Ectodermal cell (in vitro differentiated cells): ENCODE measurements around the gene TSFM.

ENCODE experiments used
- H3K27ac ChIP-seq: 2 replicates; pipeline ENCODE4 v1.7.0; 2013; ENCODE audit warnings: mild to moderate bottlenecking, low read depth, low read length; ENCODE audit not compliant: insufficient read depth, poor library complexity, severe bottlenecking
- H3K27me3 ChIP-seq: 2 replicates; pipeline ENCODE4 v1.7.0; 2013; ENCODE audit warnings: mild to moderate bottlenecking, low read length; ENCODE audit not compliant: insufficient read depth, control insufficient read depth, poor library complexity, severe bottlenecking
- H3K36me3 ChIP-seq: one replicate; pipeline ENCODE4 v1.7.0; 2013; ENCODE audit warnings: low read length; ENCODE audit not compliant: control insufficient read depth, insufficient read depth
- H3K4me1 ChIP-seq: one replicate; pipeline ENCODE4 v1.7.0; 2013; ENCODE audit warnings: low read length; ENCODE audit not compliant: control insufficient read depth, insufficient read depth
- H3K4me3 ChIP-seq: 2 replicates; pipeline ENCODE4 v1.7.0; 2013; ENCODE audit warnings: low read depth, low read length, control low read depth; ENCODE audit not compliant: insufficient read depth
- H3K9me3 ChIP-seq: 2 replicates; pipeline ENCODE4 v1.7.0; 2013; ENCODE audit warnings: mild to moderate bottlenecking, low read length, moderate library complexity; ENCODE audit not compliant: control insufficient read depth
- WGBS, 2 experiments: methylation state at CpG; one replicate each; pipeline ENCODE4 v1.1.7; 2013; ENCODE audit warnings: missing lambda C conversion rate in 2 of 2; 5-methylcytosine and 5-hydroxymethylcytosine counted together

The TSFM gene

DNA sequence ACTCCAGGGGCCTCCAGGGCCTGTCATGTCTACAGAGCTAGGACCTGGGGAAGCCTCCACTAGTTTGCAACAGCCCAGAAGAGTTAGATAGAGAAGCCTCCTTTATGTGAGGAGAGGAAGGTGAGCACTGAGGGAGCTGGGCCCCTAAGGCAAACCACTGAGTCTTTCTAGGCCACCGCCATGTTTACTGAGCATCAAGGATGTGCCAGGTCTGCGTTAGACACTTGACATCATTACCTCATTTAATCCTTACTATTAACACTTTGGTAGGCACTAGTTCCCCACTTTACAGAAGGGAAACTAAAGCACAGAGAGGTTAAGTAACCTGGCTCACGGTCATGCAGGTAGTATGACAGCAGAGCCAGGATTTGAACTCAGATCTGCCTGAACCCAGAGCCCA, 51.1 kb downstream of the TSFM start:
- H3K4me1 ChIP-seq: peaks cover 65% of the 10 kb centered on the region
- no peaks in the 10 kb centered on the region for H3K9me3 ChIP-seq
- no peaks in the 10 kb centered on the region for H3K27me3 ChIP-seq
- WGBS, 2 experiments: 90 to 96% methylated on average over 3 of the region's 3 CpGs
- H3K4me3 ChIP-seq: no peak overlapping the region
- peaks cover 10% of the 10 kb centered on the region for H3K36me3 ChIP-seq
- peak overlapping the region; percentile 58 for H3K27ac ChIP-seq

DNA sequence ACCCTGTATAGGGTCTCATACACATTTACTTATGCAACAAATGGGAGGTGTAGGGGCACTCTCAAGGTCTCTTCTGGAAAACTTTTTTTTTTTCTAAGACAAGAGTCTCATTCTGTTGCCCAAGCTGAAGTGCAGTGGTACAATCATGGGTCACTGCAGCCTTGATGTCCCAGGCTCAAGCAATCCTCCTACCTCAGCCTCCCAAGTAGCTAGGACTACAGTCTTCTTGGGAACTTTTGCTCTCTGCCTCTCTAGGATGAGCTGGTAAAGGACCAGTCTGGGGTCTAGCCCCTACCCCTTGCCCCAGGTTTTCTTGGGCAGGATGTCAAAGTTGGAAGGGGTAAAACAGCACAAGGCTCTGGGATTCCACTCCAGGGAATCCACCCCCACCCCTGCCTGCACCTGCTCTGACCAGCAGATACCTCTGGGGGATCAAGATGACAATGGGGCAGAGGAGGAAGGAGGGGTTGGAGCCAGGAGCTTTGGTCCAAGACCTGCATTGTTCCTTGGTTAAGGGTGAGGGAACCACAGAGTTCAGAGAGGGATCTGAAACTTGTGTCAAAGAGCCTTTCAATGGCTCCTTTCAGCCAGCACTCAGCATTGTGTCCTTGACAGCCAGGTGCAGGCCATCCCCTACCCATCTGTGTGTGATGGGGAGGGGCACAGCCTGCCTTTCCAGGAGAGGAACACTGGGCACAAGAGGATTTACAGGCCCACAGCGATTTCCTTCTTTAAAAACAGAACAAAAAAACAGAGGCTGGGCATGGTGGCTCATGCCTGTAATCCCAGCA, 51.7 kb downstream of the TSFM start:
- Histone ChIP-seq H3K36me3 (peaks cover 4% of the 10 kb centered on the region), H3K9me3 (no peaks in the 10 kb centered on the region), H3K4me1 (peaks cover 68% of the 10 kb centered on the region), H3K27ac (peak overlapping the region; percentile 58), H3K4me3 (no peak overlapping the region), H3K27me3 (no peaks in the 10 kb centered on the region)
- 0 to 5% methylated on average over 1 of the region's 1 CpG for WGBS, 2 experiments

DNA sequence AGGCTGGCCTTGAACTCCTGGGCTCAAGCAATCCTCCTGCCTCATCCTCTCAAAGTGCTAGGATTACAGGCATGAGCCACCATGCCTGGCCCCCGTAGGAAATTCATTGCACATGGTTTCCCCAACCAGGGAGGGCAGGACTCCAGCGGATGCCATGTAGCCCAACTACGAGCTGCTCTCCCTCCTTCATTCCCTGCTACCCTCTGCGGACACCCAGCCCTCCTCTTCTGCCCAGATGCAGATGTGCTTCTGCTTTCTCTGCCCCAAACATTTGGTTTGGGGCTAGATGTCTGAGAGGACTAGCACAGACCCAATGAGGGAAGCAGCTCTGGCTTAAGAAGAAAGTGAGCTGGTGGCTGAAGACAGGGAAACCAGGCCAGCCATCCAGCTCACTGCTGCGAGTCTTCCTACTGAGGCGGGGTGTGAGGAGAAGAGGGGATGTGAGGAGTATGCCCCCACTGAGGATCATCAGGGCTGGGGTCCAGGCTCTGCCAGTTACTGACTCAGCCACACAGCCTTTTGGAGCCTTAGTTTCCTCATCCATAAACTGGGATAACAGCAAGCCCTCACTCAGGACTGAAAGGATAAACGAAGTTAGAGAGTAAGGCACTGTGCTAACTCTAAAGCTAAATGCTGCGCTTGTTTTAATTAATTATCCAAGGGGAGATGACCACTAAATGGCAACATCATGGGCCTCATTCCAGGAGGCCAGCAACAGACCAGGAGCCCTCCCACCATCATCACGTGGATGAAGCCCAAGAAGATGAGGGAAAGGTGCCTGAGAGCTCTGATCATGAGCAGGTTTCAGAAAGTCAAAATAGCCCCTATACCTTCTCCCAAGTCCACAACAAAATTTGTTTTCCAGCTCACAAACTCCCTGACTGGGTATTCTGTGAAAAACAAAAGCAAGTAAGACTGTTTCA, 53.0 kb downstream of the TSFM start:
- WGBS, 2 experiments: 84 to 85% methylated on average over 9 of the region's 9 CpGs
- no peak overlapping the region for H3K27ac ChIP-seq
- H3K4me1 ChIP-seq: peaks cover 74% of the 10 kb centered on the region
- H3K4me3 ChIP-seq: no peak overlapping the region
- no peaks in the 10 kb centered on the region for H3K36me3 ChIP-seq
- H3K9me3 ChIP-seq: no peaks in the 10 kb centered on the region
- H3K27me3 ChIP-seq: no peaks in the 10 kb centered on the region

DNA sequence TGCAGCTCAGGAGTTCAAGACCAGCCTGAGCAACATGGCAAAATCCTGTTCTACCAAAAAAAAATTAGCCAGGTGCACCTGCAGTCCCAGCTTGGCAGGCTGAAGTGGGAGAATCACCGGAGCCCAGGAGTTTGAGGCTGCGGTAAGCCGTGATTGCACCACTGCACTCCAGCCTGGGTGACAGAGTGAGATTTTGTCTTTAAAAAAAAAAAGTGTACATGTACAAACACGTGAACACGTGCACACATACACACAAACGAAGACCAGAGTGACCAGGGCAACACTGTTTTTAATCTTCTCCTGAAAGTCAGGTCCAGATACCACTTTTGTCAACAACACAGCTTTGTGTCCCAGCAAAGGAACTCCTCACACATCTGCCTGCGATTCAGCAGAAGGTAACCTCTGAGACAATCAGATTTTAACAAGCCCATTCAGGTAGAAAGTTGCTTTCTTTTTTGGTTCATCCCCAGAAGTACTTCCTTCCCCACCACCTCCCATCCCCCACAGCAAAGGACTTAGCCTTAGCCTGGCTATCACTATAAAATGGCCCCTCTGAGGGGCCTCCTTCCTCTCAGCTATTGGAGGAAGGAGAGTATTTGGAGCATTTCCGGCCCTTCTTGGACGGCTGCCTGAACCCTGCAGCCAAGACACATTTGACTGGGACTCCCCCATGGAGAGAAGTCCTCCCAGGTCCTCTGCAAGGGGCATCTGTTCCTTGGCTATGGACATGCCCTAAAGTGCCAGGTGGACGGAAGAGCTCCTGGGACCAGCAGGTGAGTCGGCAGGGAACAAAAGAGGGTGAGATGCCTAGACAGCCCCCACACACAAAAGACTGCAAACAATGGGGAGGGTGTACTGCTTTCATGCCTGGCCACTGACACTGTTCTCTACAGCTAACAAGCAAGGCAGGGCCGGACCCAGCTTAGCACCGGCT, 54.1 kb downstream of the TSFM start:
- no peak overlapping the region for H3K27ac ChIP-seq
- no peaks in the 10 kb centered on the region for H3K27me3 ChIP-seq
- no peaks in the 10 kb centered on the region for H3K9me3 ChIP-seq
- H3K4me1 ChIP-seq: peaks cover 80% of the 10 kb centered on the region
- no peak overlapping the region for H3K4me3 ChIP-seq
- H3K36me3 ChIP-seq: no peaks in the 10 kb centered on the region
- 54 to 55% methylated on average over 13 of the region's 13 CpGs for WGBS, 2 experiments

DNA sequence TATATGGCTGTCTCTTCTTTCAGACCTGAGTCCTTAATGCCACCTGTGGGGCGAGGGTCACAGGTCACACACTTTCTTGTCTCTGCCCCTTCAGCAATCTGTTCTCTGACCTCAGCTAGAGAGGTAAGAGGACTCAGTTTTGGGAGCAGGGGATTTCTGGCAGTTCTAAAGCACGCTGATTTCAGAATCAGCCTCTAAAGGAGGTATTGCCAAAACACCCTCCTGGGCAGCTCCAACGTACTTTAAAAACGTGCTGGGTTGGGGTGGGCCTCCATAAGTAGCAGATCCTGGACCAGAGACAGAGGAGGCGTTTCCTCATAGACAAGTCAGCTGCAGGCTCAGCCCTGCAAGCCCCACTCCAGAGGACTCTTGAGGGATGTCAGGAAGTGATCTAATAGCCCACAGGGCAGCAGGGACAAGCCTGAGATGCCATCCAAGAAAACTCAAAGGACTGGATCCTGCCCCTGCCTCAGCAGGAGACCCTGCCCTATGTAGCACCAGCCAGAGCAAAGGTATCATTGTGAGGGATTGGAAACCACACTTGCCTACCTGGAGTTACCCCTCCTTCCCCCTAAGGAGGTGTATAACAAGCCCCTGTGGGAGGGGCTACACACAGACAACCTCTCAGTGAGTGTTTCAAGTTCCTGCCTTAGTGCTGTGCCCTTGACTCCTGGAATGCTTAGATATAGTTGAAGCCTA, 55.4 kb downstream of the TSFM start:
- WGBS, 2 experiments: 35 to 42% methylated on average over 5 of the region's 5 CpGs
- Histone ChIP-seq H3K36me3 (no peaks in the 10 kb centered on the region), H3K9me3 (no peaks in the 10 kb centered on the region), H3K27ac (peak overlapping the region; percentile 38), H3K27me3 (no peaks in the 10 kb centered on the region), H3K4me1 (peaks cover 80% of the 10 kb centered on the region), H3K4me3 (no peak overlapping the region)

DNA sequence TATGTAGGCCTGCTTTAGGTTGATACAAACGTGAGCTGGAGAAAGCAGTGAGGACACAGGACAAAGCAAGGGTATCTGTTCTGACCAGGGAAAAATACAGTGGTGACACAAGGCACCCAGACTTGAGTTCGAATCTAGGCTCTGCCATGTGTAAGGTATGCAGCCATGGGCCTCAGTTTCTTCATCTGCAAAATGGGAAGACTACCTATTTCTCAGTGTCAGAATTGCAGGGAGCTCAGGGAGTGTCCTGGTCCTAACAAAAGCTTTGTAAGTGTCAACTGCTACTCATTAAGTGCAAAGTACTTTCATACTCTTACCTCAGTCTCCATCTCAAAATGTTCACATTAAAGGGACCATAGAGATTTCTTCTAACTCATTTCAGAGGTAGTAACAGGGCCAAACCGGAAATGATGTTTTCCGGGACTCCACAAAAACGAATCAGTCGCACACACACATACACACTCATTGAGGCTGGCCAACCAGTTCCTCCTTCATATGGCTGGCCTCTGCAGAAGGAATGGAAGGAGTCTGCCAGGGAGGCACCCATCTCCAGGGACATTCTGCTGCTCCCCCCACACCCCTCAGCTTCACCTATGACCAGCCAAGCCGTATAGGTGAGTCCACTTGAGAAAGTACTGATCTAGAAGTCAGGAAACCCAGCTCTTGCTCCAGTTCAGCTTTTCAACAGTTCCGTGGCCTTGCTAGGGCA, 56.2 kb downstream of the TSFM start:
- H3K27ac ChIP-seq: no peak overlapping the region
- WGBS, 2 experiments: 88 to 89% methylated on average over 8 of the region's 8 CpGs
- no peaks in the 10 kb centered on the region for H3K36me3 ChIP-seq
- no peaks in the 10 kb centered on the region for H3K9me3 ChIP-seq
- H3K4me3 ChIP-seq: no peak overlapping the region
- H3K27me3 ChIP-seq: no peaks in the 10 kb centered on the region
- peaks cover 79% of the 10 kb centered on the region for H3K4me1 ChIP-seq

DNA sequence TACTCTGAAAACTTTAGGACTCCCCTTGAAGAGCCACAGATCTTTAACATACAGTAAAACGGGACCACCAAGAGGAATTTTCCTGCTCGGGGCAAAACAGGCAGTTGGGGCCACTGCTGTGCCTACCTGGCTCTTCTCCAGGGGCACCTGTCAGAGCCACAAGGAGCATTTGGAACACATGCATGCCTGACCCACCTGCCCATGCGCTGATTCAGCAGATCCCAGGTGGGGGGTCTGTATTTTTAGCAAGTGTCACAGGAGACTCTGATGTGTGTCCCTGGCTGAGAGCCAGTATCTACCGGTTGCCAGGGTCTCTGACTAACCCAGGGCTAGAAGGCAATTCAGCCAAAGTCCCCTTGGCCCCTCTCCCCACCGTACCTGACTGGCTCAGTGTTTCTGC, 57.4 kb downstream of the TSFM start:
- Histone ChIP-seq H3K9me3 (no peaks in the 10 kb centered on the region), H3K27ac (no peak overlapping the region)

DNA sequence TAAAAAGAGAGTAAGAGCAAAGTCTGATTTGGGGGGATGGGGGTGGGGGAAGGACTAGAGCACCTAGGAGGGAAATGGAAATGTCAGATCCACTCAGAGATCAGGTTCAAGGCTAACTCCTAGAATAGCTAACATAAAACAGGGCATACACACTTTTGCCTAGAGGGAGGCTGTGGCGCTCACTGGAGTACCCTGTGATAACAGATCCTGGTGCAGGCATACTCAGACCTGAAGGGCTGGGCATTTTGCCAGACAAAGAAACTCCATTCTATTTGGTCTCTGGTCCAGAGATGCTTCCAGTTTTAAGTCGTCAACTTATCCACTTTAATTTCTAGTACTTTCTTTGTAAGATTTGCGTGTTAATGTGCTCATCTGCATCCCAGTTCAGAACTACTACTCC, 58.1 kb downstream of the TSFM start:
- H3K27ac ChIP-seq: no peak overlapping the region
- H3K4me3 ChIP-seq: no peak overlapping the region
- H3K9me3 ChIP-seq: no peaks in the 10 kb centered on the region
- no peaks in the 10 kb centered on the region for H3K27me3 ChIP-seq
- WGBS, 2 experiments: 88 to 89% methylated on average over 3 of the region's 3 CpGs
- H3K36me3 ChIP-seq: no peaks in the 10 kb centered on the region
- H3K4me1 ChIP-seq: peaks cover 67% of the 10 kb centered on the region

More for the DNA sequence above, 57.4 kb downstream of the TSFM start:
- Histone ChIP-seq H3K4me1 (peaks cover 73% of the 10 kb centered on the region), H3K4me3 (no peak overlapping the region), H3K27me3 (no peaks in the 10 kb centered on the region), H3K36me3 (no peaks in the 10 kb centered on the region)
- 82 to 85% methylated on average over 5 of the region's 5 CpGs for WGBS, 2 experiments

DNA sequence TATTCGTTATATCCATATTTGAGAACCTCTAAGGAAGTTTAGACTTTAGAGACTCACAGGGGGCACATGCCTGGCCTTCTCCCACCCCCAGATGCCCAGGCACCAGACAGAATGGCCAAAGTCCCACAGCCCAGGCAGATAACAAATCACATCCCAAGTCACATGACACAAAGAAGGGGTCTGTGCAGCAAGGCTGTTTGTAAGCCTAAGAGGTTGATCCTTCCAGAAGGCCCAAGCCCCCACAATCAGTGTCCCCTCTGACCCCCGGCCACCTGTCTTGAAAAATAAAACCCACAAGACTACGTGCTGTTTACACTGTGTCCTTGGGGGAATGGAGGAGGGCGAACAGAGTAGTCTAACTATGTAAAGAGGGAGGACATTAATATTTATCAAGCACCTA, 58.9 kb downstream of the TSFM start:
- no peak overlapping the region for H3K27ac ChIP-seq
- H3K27me3 ChIP-seq: no peaks in the 10 kb centered on the region
- no peak overlapping the region for H3K4me3 ChIP-seq
- WGBS, 2 experiments: 73 to 92% methylated on average over 1 to 3 of the region's 4 CpGs
- no peaks in the 10 kb centered on the region for H3K9me3 ChIP-seq
- peaks cover 61% of the 10 kb centered on the region for H3K4me1 ChIP-seq
- no peaks in the 10 kb centered on the region for H3K36me3 ChIP-seq
